ENCODE results near the gene AFAP1L2.

GRCh38 chr10:114322344-114322743 is 82.0 kb downstream of the AFAP1L2 start:
- TF ChIP-seq CTCF (IDR thresholded peaks at IDR 0.05): no peak
- no peak for TF ChIP-seq POLR2AphosphoS5 (IDR thresholded peaks at IDR 0.05)

Measured in prostate gland (tissue), 2 donors.